ENCODE measurements around the gene TXNDC12.
A peak's percentile ranks its signal among the peaks of the same experiment; 100 is the strongest.

DNA sequence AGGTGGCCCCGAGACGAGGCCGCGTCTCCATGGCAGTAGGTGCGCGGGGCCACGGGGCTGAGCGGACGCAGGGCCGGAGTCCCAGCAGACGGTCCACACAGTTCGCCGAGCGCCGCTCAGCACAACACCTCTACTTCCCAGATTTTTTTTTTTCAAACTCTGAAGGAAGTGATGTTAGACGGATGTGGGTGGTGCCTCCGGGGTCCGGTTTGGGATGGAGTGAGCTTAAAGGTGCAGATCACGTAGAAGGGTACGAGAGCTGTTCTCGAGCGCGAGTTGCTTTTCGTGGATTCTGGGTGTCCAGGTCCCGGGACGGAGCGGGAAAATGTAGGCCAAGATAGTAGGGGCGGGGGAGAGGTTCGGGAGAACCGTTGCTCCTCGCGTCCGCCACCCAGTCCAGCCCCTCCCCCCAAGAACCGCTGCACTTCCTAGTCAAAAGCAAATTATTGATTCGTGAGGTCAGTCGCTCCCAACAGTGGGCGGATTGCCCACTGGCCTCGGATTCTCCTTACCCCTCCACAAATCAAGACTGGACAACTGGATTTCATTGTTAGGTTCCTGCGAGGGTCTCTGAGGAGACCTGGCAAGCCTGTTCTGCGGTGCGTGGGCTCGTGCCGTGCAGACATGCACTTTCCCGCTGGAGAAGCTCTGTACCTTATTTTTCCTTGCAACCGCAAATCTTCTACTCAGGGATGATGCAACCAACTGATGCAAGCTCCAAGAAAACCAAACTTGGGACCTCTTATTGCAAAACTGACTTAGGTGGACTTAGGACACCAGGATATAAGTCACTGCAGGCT lies at the start of gene TXNDC12:
- TF ChIP-seq SMARCE1 (IDR thresholded peaks at IDR 0.05) (peak; percentile 68; the same call in 1 of the 2 replicates), HMGN3 (IDR thresholded peaks at IDR 0.05; ENCODE audit: borderline replicate concordance, extremely low read depth, insufficient read length, low read depth, low read length) (peak; percentile 95), ZNF263 (CRISPR knock-in tag; IDR thresholded peaks at IDR 0.05; ENCODE audit: borderline replicate concordance) (peak; percentile 69; the same call in 1 of the 2 replicates), TAF1 (IDR thresholded peaks at IDR 0.05; ENCODE audit: control insufficient read depth, extremely low read depth, insufficient read depth, low read length, severe bottlenecking) (peak; percentile 86)
- TF ChIP-seq, protein P1, sequence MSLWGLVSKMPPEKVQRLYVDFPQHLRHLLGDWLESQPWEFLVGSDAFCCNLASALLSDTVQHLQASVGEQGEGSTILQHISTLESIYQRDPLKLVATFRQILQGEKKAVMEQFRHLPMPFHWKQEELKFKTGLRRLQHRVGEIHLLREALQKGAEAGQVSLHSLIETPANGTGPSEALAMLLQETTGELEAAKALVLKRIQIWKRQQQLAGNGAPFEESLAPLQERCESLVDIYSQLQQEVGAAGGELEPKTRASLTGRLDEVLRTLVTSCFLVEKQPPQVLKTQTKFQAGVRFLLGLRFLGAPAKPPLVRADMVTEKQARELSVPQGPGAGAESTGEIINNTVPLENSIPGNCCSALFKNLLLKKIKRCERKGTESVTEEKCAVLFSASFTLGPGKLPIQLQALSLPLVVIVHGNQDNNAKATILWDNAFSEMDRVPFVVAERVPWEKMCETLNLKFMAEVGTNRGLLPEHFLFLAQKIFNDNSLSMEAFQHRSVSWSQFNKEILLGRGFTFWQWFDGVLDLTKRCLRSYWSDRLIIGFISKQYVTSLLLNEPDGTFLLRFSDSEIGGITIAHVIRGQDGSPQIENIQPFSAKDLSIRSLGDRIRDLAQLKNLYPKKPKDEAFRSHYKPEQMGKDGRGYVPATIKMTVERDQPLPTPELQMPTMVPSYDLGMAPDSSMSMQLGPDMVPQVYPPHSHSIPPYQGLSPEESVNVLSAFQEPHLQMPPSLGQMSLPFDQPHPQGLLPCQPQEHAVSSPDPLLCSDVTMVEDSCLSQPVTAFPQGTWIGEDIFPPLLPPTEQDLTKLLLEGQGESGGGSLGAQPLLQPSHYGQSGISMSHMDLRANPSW (CRISPR knock-in tag; IDR thresholded peaks at IDR 0.05): peak; percentile 77; the same call in 1 of the 2 replicates
- TF ChIP-seq, protein P2, sequence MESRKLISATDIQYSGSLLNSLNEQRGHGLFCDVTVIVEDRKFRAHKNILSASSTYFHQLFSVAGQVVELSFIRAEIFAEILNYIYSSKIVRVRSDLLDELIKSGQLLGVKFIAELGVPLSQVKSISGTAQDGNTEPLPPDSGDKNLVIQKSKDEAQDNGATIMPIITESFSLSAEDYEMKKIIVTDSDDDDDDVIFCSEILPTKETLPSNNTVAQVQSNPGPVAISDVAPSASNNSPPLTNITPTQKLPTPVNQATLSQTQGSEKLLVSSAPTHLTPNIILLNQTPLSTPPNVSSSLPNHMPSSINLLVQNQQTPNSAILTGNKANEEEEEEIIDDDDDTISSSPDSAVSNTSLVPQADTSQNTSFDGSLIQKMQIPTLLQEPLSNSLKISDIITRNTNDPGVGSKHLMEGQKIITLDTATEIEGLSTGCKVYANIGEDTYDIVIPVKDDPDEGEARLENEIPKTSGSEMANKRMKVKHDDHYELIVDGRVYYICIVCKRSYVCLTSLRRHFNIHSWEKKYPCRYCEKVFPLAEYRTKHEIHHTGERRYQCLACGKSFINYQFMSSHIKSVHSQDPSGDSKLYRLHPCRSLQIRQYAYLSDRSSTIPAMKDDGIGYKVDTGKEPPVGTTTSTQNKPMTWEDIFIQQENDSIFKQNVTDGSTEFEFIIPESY (CRISPR knock-in tag; IDR thresholded peaks at IDR 0.05): no peak
